ENCODE data around the gene DHX35.

The DHX35 gene

DNA sequence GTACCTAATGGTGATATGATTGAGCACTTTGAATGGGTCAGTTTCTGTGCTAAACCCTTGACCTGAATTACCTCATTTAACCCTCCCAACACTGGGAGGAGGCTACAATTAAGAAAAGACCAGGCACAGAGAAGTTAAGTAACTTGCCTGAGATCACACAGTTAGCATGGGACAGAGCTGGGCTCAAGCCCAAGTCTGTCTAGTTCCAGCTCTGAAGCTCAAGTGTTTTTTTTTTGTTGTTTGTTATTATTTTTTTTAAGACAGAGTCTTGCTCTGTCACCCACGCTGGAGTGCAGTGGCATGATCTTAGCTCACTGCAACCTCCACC, 31.9 kb upstream of the DHX35 start:
- no peak for TF ChIP-seq ELF4 (IDR thresholded peaks at IDR 0.05)
- TF ChIP-seq ARNT (IDR thresholded peaks at IDR 0.05), result no peak
- TF ChIP-seq FOXM1 (IDR thresholded peaks at IDR 0.05; ENCODE audit: borderline replicate concordance), result no peak
- no peak for TF ChIP-seq HDGF (IDR thresholded peaks at IDR 0.05; ENCODE audit: borderline replicate concordance)
- TF ChIP-seq, protein P1, sequence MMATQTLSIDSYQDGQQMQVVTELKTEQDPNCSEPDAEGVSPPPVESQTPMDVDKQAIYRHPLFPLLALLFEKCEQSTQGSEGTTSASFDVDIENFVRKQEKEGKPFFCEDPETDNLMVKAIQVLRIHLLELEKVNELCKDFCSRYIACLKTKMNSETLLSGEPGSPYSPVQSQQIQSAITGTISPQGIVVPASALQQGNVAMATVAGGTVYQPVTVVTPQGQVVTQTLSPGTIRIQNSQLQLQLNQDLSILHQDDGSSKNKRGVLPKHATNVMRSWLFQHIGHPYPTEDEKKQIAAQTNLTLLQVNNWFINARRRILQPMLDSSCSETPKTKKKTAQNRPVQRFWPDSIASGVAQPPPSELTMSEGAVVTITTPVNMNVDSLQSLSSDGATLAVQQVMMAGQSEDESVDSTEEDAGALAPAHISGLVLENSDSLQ (IDR thresholded peaks at IDR 0.05), result no peak
- no peak for TF ChIP-seq TARDBP (IDR thresholded peaks at IDR 0.05)
- TF ChIP-seq SP1 (IDR thresholded peaks at IDR 0.05), result no peak
- TF ChIP-seq L3MBTL2 (conservative IDR thresholded peaks at IDR 0.05), result no peak
- TF ChIP-seq SUZ12 (IDR thresholded peaks at IDR 0.05), result no peak
- TF ChIP-seq LEF1 (IDR thresholded peaks at IDR 0.05; ENCODE audit: borderline replicate concordance), result no peak
- TF ChIP-seq NFRKB (IDR thresholded peaks at IDR 0.05), result no peak
- TF ChIP-seq ZNF384 (IDR thresholded peaks at IDR 0.05), result no peak
- TF ChIP-seq FOXA1 (IDR thresholded peaks at IDR 0.05), result no peak
- ChIA-PET CTCF (no interaction called here), POLR2A (interaction anchor here (3.5 kb wide), 1 partner anchor 32 kb away, joined by 14 read pairs; the partner anchor contains the start of gene DHX35)
- no peak for DNase-seq (ENCODE audit: extremely low spot score)

DNA sequence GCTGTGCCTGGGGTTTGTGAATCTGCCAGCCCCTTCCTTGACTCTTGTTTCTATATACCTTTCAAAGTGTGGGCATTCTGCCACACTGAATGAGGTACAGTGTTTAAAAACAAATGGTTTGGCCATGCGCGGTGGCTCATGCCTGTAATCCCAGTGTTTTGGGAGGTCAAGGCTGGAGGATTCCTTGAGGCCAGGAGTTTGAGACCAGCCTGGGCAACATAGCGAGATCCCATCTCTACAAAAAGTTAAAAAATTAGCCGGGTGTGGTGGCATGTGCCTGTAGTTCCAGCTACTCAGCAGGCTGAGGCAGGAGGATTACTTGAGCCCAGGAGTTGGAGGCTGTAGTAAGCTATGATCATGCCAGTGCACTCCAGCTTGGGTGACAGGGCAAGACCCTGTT, 30.2 kb upstream of the DHX35 start:
- ChIA-PET CTCF (no interaction called here), POLR2A (interaction anchor here (0.7 to 1.3 kb wide), 2 partner anchors 30 to 104 kb away, joined by 3 to 5 read pairs; partner anchors contain the start of gene DHX35)
- TF ChIP-seq FOXA1 (IDR thresholded peaks at IDR 0.05), result no peak
- no peak for TF ChIP-seq ELF4 (IDR thresholded peaks at IDR 0.05)
- TF ChIP-seq SP1 (IDR thresholded peaks at IDR 0.05), result no peak
- no peak for TF ChIP-seq SUZ12 (IDR thresholded peaks at IDR 0.05)
- TF ChIP-seq L3MBTL2 (conservative IDR thresholded peaks at IDR 0.05), result no peak
- TF ChIP-seq ARNT (IDR thresholded peaks at IDR 0.05), result no peak
- no peak for TF ChIP-seq HDGF (IDR thresholded peaks at IDR 0.05; ENCODE audit: borderline replicate concordance)
- TF ChIP-seq LEF1 (IDR thresholded peaks at IDR 0.05; ENCODE audit: borderline replicate concordance), result no peak
- no peak for TF ChIP-seq FOXM1 (IDR thresholded peaks at IDR 0.05; ENCODE audit: borderline replicate concordance)
- no peak for TF ChIP-seq ZNF384 (IDR thresholded peaks at IDR 0.05)
- no peak for TF ChIP-seq CTBP1 (IDR thresholded peaks at IDR 0.05; ENCODE audit: borderline replicate concordance)
- no peak for TF ChIP-seq BHLHE40 (IDR thresholded peaks at IDR 0.05; ENCODE audit: borderline replicate concordance)
- TF ChIP-seq TARDBP (IDR thresholded peaks at IDR 0.05), result no peak
- no peak for DNase-seq (ENCODE audit: extremely low spot score)

DNA sequence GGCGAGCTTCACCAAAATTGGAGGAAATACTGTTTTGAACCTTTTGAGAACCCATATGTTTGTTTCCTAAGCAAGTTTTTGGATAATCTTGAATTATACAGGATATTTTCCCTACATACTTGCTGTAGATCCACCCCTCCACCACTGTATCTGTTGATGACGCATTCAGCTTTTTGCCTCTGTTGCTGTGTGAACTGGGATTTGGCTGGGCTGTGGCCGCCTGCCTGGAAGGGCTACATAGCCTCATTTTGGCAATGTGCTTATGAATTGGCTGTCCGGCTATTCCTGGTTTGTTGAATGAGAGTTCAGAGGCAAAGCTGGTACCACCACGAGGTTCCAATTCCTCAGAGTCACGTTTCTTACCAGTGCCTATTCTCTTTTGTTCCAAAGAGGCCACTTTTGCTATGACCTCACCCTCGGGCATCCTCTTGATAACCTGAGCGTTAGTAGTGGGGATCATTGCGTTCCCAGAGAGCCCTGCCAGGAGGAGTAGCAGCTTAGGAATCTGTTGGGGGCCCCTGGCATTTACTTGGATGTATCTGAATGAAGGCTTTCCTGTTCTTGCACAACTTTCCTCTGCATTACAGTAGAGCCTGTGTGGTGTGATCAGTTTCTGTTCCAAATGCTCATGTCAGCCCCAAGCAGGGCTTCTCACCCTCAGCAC, 29.6 kb upstream of the DHX35 start:
- TF ChIP-seq TARDBP (IDR thresholded peaks at IDR 0.05) (no peak), LEF1 (IDR thresholded peaks at IDR 0.05; ENCODE audit: borderline replicate concordance) (no peak), FOXM1 (IDR thresholded peaks at IDR 0.05; ENCODE audit: borderline replicate concordance) (no peak), L3MBTL2 (conservative IDR thresholded peaks at IDR 0.05) (no peak), SP1 (IDR thresholded peaks at IDR 0.05) (no peak), CTBP1 (IDR thresholded peaks at IDR 0.05; ENCODE audit: borderline replicate concordance) (no peak), BHLHE40 (IDR thresholded peaks at IDR 0.05; ENCODE audit: borderline replicate concordance) (no peak), ZNF384 (IDR thresholded peaks at IDR 0.05) (no peak), ARNT (IDR thresholded peaks at IDR 0.05) (no peak), FOXK2 (IDR thresholded peaks at IDR 0.05) (no peak)
- POLR2A ChIA-PET, result interaction anchor here (0.7 to 1.3 kb wide), 2 partner anchors 29 to 103 kb away, joined by 3 to 5 read pairs; partner anchors contain the start of gene DHX35
- no peak for DNase-seq (ENCODE audit: extremely low spot score)
- CTCF ChIA-PET, result no interaction called here

DNA sequence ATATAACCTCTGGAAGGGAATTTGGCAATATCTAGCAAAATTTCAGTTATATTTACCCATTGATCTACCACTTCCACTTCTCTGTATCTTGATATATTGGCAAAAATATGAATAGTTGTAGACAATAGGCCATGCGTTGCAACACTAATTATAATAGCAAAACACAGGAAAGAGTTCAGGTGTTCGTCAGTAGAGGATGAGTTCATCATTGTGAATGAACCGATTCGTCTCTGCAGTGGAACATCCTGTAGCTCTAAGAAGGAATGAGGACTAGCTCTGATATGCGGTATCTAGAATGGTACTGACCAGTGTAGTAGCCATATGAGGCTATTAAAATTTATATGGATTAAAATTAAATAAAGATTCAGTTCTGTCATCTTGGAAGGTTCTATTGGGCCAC, 27.6 kb upstream of the DHX35 start:
- ChIA-PET POLR2A (interaction anchor here (1.3 kb wide), 1 partner anchor 28 kb away, joined by 3 read pairs; the partner anchor contains the start of gene DHX35), CTCF (interaction anchor here (0.6 kb wide), 1 partner anchor 67 kb away, joined by 3 read pairs; no protein-coding TSS in a partner anchor)
- TF ChIP-seq CTBP1 (IDR thresholded peaks at IDR 0.05; ENCODE audit: borderline replicate concordance), result no peak
- no peak for TF ChIP-seq L3MBTL2 (conservative IDR thresholded peaks at IDR 0.05)
- TF ChIP-seq ARNT (IDR thresholded peaks at IDR 0.05), result no peak
- no peak for TF ChIP-seq SUZ12 (IDR thresholded peaks at IDR 0.05)
- TF ChIP-seq ZNF384 (IDR thresholded peaks at IDR 0.05), result no peak
- no peak for TF ChIP-seq SP1 (IDR thresholded peaks at IDR 0.05)
- TF ChIP-seq FOXK2 (IDR thresholded peaks at IDR 0.05), result no peak
- no peak for TF ChIP-seq ELF4 (IDR thresholded peaks at IDR 0.05)
- TF ChIP-seq FOXA1 (IDR thresholded peaks at IDR 0.05), result no peak
- TF ChIP-seq LEF1 (IDR thresholded peaks at IDR 0.05; ENCODE audit: borderline replicate concordance), result no peak
- no peak for TF ChIP-seq FOXM1 (IDR thresholded peaks at IDR 0.05; ENCODE audit: borderline replicate concordance)
- DNase-seq (ENCODE audit: extremely low spot score), result no peak

DNA sequence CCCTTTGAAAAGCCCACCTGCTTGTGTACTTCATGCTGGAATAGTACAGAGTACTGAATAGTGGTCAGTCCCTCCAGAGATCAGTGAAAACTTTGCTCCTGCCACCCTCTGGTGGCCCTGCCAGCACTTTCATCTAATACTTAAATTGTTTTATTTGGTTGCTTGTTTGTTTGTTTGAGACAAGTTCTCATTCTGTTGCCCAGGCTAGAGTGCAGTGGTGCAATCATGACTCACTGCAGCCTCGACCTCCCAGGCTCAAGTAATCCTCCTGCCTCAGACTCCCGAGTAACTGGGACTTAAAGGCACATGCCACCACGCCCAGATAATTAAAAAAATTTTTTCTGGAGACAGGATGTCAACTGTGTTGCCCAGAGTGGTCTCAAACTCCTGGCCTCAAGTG, 26.9 kb upstream of the DHX35 start:
- no peak for TF ChIP-seq NFRKB (IDR thresholded peaks at IDR 0.05)
- TF ChIP-seq SP1 (IDR thresholded peaks at IDR 0.05), result no peak
- no peak for TF ChIP-seq LEF1 (IDR thresholded peaks at IDR 0.05; ENCODE audit: borderline replicate concordance)
- TF ChIP-seq BHLHE40 (IDR thresholded peaks at IDR 0.05; ENCODE audit: borderline replicate concordance), result no peak
- TF ChIP-seq ELF4 (IDR thresholded peaks at IDR 0.05), result no peak
- TF ChIP-seq ARNT (IDR thresholded peaks at IDR 0.05), result no peak
- no peak for TF ChIP-seq FOXK2 (IDR thresholded peaks at IDR 0.05)
- TF ChIP-seq L3MBTL2 (conservative IDR thresholded peaks at IDR 0.05), result no peak
- no peak for TF ChIP-seq FOXA1 (IDR thresholded peaks at IDR 0.05)
- TF ChIP-seq SUZ12 (IDR thresholded peaks at IDR 0.05), result no peak
- TF ChIP-seq, protein P1 (IDR thresholded peaks at IDR 0.05), result no peak
- no peak for TF ChIP-seq CTBP1 (IDR thresholded peaks at IDR 0.05; ENCODE audit: borderline replicate concordance)
- no peak for TF ChIP-seq FOXM1 (IDR thresholded peaks at IDR 0.05; ENCODE audit: borderline replicate concordance)
- TF ChIP-seq TARDBP (IDR thresholded peaks at IDR 0.05), result no peak
- TF ChIP-seq HDGF (IDR thresholded peaks at IDR 0.05; ENCODE audit: borderline replicate concordance), result no peak
- TF ChIP-seq ZNF384 (IDR thresholded peaks at IDR 0.05), result no peak
- CTCF ChIA-PET, result no interaction called here
- POLR2A ChIA-PET, result no interaction called here
- no peak for DNase-seq (ENCODE audit: extremely low spot score)

DNA sequence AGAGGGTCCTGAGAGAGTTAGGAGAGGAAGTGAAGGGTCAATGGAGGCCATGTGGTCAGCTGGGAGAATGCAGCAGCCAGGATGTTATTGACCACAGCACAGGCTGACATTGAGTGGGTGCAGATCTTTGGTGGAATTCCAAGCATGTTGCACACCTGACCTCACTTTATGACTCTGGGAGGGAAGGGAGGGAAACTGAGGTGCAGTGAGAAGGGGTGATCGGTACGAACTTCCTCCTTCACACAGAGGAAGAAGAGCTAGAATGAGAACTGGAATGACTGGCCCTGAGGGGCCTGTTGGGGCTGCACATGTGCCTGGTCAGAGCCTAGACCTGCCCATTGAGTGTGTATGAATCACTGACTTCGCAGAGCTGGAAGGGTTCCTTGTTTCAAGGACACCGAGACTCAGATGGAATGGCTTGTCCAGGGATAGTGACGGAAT, 26.2 kb upstream of the DHX35 start:
- POLR2A ChIA-PET, result interaction anchor here (1.6 kb wide), 1 partner anchor 12 kb away, joined by 4 read pairs; no protein-coding TSS in a partner anchor
- CTCF ChIA-PET, result no interaction called here
- no peak for DNase-seq (ENCODE audit: extremely low spot score)
- no peak for TF ChIP-seq CTBP1 (IDR thresholded peaks at IDR 0.05; ENCODE audit: borderline replicate concordance)
- no peak for TF ChIP-seq BHLHE40 (IDR thresholded peaks at IDR 0.05; ENCODE audit: borderline replicate concordance)
- no peak for TF ChIP-seq NFRKB (IDR thresholded peaks at IDR 0.05)
- TF ChIP-seq ELF4 (IDR thresholded peaks at IDR 0.05), result no peak
